HG03575 (cell line): Measurements from ENCODE around the gene PAQR9.
"Not testable (repeated sequence)": the region's sequence is repeated elsewhere in the genome, so short reads cannot be mapped to it uniquely, and the experiment has no call there.

Experiments
- ATAC-seq: cut with Tn5 transposase; IDR thresholded peaks from one replicate; pipeline ENCODE4 v1.9.1; 2021; ENCODE audit not compliant: unreplicated experiment, insufficient number of reproducible peaks, low FRiP score; ENCODE audit errors: extremely low read depth

Gene PAQR9, protein sequence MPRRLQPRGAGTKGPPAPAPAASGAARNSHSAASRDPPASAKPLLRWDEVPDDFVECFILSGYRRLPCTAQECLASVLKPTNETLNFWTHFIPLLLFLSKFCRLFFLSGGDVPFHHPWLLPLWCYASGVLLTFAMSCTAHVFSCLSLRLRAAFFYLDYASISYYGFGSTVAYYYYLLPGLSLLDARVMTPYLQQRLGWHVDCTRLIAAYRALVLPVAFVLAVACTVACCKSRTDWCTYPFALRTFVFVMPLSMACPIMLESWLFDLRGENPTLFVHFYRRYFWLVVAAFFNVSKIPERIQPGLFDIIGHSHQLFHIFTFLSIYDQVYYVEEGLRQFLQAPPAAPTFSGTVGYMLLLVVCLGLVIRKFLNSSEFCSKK

DNA sequence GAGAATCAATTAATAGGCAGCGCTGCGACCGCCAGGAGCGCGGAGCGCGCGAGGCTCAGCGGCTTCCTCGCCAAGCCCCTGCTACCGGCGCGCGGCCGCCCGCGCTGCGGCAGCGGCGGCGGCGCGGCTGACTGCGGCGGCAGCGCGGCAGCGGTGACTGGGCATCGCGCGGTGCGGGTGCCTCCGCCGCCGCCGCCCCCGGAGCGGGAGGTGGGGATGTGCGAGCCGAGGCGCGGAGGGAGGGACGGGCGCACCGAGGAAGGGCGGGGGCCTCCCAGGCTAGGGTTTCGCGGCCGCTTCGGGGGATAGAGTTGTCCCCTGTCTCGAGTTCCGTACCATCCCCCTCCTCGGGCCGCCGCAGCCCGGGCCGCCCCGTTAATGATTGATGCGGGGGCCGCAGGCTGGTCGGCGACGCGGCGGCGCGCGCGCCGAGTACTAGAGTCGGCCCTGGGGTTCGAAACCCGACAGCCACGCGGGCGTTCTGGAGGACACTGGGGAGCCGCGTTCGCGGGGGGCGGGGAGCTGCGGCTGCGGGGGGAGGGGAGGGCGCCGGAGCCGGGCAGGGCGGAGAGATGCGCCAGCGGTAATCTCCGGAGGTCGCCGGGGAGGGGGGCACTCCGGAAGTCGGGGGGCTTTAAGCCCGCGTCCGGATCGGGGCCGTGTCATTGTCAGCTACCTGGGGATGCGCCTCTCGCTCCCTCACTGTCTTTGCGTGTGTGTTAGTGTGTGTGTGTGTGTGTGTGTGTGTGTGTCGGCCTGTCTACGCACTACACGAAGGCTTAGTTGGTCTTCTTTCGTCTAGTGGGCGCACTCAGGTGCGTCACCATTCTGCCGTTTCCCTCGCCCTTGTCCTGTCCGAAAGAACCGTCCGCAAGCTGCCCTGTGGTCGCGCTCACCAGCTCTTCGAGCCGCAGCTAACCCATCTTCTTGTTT, at the start of gene PAQR9:
Gene PAQR9 (minus strand): TSS at position 159 of the 933 bp plus-strand sequence. CDS start 338 bp downstream, outside the sequence.
- no peak for ATAC-seq

DNA sequence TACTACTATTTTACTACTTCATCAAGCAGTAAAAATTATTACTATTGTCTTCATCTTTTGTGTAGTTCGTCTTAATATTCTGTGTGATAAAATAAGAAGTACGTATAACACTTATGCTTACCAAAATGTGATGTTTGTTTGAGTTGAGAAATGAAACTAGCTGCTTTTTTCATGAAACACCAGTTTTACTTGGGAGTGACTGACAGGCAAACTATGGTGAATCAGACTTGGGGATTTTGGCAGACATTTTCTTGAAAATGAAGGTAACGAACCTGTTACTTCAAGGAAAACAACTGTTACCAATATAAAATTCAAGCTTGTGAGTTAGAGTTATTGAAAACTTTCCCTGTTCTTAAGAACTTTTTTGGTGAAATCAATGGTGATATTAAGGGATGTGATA, 48.2 kb upstream of the PAQR9 start:
- no peak for ATAC-seq

GRCh38 chr3:143010024-143010423, 46.5 kb upstream of the PAQR9 start:
- ATAC-seq = no peak

DNA sequence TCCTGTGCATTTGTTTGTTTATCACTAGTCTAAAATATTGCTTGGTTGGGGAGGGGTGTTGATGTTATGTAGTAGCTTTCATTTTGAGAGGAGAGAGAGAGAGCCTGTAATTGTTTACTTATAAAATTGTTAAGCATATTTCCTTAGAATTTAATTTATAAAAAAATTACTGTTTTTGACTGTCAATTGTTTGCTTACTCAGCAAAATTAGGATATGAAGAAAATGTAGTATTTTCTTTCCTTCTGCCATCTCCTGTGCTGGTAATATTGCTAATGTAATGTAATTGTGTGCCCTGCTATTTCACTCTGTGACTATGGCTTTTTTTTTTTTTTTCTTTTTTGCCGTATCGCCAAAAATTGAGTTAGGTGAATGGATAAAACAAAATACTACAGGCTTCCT, 41.3 kb upstream of the PAQR9 start:
- ATAC-seq = no peak

GRCh38 chr3:143002727-143003126, 39.3 kb upstream of the PAQR9 start:
- no peak for ATAC-seq

DNA sequence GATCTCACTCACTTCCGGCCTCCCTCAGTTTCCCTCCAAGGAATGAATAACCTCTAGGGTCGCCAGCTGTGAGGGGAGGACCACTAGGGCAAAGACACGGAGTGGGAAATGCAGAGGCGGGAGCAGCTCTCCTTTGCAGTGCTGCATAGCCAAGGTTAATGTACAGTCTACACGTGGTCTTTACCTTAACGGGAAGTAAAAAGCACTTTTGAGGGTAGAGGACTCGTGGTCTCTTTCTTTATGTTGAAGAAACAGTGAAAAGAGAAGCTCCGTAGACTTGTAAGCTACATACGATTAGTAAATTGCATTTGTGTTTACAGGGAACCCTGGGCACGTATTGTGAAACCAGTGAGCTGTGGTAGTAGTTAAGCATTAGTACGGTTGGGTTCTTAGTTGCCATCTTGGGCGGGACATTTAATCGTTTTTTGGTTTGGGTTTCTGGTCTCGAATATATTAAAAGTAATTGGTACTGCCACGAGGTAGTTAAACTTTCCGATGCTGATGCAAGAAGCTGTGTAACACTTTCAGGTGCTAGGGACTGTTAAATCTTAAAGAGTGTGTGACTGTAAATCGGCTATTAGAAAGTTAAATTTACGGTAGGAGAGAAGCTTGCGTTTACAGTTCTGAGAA, 38.7 kb upstream of the PAQR9 start:
- ATAC-seq = no peak

DNA sequence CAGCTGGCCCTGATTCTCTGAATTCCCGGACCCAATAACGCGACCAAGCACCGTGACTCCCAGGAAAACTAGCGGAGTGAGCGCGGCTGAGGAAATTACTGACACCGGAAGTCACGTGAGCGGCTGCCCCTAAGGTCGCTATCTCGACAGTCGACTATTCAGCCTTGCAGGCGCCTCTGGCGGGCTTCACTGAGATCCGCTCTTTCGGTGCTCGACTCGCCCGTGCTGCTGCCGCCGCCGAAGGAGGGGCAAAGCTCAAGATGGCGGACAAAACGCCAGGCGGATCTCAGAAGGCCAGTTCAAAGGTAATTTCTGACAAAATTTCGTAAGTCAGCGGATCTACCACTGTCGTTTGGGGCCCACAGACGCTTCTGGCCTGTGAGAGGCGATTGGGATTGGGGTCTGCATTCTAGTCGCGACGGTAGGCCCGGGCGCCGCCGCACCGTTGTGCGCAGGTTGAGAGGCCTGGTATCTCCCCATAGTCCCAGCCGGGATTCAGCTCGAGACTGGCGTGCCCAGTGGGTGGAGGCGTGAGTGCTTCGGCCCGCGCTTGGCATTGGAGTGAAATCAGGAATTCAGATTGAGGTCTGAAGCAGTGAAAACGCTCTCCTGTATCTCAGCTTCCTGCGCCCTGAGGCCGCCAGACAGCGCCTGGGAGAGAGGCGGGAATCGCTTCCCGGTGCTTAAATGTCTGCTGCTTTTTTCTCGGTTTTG, 38.1 kb upstream of the PAQR9 start, which contains the start of gene U2SURP:
Gene U2SURP (plus strand): TSS at position 202 of the 714 bp plus-strand sequence. CDS start 59 bp downstream, at position 261.
- ATAC-seq = peak; percentile 48

DNA sequence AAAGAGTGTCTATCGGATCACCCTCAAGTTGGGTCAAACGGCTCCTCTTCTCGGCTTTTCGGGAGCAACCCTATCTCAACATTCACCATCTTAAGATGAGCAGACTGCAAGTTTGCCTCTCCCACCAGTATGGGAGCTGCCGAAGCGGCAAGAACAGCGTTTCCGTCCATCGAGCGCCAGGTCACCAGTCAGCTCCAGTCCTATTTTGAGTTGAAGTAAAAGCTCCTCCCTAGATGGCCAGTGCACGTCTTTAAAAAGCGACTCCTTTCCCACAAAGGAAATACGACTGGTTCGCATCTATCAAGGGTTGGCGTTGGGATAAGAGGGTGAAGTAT, 37.5 kb upstream of the PAQR9 start:
- peak; percentile 32 for ATAC-seq

DNA sequence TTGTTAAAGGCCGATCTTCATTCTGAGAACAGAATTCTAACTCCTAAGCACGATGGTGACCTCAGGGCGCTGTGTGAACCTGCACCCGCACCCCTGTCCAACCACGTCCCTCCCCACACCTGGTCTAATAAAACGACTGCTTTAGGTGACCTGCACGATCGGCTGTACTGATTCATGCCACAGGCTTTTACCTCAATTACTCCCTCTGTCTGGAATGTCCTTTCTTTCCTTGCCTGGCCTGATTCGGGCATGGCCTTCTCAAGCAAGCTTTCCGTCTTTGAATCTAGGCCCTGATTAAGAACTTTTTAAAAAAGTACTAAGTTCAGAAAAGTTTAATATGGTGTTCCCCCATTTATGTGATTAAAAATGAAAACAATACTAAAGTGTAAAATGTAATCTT, 37.1 kb upstream of the PAQR9 start:
- ATAC-seq = no peak

DNA sequence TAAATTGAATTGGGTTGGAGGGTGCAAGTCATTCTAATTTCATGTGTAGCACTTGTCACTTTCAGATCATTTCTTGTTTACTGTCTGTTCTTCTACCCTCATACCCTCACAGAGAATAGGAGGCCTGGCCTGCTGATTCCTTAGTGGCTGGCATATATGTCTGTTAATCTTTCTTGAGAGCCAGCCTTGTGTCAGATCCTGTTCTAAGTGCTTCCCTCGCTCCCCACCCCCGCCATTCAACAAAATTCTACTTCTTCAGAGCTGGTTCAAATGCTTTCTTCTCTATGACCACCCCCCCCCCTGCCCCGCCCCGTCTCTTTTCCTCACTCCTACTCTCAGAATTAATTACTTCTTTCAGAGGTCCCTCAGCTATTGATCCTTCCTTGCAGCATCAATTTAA, 36.4 kb upstream of the PAQR9 start:
- no peak for ATAC-seq

DNA sequence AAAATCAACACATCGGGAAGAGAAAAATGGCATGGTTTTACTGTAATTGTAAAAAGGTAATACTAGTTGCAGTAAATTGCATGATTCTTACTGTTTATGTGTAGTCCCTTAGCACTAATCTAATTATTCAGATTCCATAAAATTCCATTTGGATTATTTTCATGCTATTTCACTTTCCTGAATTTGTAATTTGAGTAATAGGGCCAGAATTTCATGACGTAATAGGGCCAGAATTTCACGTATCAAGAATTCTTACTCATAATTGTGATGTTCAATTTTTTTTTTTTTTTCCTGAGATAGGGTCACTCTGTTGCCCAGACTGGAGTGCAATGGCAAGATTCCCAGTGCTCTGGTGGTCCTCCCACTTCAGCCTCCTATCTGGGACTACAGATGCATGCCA, 35.0 kb upstream of the PAQR9 start:
- ATAC-seq = no peak

DNA sequence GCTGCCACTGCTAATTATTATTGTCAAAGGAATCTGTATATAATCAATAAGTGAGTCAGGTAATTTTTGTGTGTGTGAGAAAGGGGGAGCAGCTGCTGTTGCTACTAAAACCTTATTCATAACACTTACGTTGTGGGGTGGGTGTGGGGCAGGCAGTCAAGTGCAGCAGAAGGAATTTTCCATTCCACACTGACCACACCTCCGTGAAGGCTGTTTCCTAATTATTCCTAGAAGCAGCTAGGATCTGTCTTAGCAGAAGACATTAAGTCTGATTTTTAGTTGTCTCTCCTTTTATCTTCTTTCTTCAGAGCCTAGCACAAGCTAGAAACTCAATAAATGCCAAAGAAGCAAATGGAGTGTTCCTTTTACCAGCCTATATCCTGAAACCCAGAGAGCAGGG, 33.9 kb upstream of the PAQR9 start:
- no peak for ATAC-seq

DNA sequence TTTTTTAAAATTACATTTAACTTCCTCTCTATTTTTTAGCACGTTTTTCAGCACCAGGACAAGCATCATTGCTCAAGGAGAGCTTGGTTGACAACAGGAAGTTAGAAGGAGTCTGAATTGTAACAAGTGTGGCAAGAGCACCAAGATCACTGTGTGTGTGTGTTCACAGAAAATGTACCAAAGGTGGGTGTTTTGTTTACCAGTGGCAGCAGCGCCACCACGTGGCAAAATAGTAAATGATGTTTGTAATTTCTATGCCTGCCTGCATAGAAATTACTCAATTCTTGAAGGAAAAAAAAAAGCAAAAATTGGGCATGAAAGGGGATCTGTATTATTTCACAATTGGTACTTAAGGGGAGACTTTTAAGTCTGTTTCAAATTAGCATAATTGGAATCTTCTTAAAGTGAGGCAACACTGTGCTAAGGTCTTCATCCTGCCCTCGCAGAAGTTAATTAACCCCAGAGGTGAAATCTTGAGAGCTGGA, 30.5 kb upstream of the PAQR9 start:
- ATAC-seq = no peak

DNA sequence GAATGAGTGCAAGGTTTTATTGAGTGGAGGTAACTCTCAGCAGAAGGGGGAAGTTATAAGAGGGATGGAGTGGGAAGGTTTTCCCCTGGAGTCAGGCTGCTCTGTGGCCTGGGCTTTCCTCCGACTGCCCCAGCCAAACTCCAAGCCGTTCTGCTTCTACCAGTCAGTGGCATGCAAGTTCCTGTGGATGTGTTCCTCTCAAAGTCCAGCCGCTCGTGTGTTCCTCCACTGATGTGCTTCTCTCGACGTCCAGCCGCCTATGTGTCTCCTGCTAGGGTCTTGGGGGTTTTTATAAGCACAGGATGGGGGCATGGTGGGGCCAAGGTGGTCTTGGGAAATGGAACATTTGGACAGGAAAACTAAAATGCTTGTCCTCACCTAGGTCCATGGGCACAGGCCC, 28.8 kb upstream of the PAQR9 start:
- no peak for ATAC-seq

DNA sequence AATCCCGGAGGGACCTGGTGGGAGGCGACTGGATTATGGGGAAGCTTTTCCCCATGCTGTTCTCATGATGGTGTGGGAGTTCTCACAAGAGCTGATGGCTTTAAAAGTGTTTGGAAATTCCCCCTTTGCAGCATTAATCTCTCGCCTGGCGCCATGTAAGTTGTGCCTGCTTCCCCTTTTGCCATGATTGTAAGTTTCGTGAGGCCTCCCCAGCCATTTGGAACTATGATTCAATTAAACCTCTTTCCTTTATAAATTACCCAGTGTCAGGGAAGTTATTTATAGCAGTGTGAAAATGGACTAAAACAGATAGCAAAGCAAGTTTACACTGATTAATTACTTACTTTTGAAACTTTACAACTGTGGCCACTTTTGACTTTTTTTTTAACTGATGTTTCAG, 27.2 kb upstream of the PAQR9 start:
- ATAC-seq = no peak

DNA sequence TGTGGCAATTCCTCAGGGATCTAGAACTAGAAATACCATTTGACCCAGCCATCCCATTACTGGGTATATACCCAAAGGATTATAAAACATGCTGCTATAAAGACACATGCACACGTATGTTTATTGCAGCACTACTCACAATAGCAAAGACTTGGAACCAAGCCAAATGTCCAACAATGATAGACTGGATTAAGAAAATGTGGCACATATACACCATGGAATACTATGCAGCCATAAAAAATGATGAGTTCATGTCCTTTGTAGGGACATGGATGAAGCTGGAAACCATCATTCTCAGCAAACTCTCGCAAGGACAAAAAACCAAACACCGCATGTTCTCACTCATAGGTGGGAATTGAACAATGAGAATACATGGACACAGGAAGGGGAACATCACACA, 25.4 kb upstream of the PAQR9 start:
- ATAC-seq = not testable (repeated sequence)

DNA sequence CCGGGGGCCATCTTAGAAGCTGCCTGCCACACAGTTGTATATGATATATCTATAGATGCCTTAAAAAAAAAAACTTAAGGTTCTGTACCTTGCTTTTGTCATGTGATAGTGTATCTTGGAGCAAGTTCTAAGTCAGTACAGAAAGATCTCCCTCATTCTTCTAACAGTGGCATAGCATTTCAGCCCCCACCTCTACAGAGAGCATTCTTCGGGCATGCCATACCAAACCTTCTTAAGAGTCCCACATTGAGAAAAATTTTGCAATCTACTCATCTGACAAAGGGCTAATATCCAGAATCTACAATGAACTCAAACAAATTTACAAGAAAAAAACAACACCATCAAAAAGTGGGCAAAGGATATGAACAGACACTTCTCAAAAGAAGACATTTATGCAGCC, 24.7 kb upstream of the PAQR9 start:
- not testable (repeated sequence) for ATAC-seq

GRCh38 chr3:142987707-142988106, 24.2 kb upstream of the PAQR9 start:
- no peak for ATAC-seq
